NCI-H510A treated with DMSO at 0.1 percent for 48 hours (cell line): ENCODE measurements around the gene STK32B.
"Not testable (repeated sequence)": the region's sequence is repeated elsewhere in the genome, so short reads cannot be mapped to it uniquely, and the experiment has no call there.

Source experiments
- DNase-seq: peaks from one replicate; lab custom pipeline; 2025; lab: John Stamatoyannopoulos, UW

Gene STK32B

DNA sequence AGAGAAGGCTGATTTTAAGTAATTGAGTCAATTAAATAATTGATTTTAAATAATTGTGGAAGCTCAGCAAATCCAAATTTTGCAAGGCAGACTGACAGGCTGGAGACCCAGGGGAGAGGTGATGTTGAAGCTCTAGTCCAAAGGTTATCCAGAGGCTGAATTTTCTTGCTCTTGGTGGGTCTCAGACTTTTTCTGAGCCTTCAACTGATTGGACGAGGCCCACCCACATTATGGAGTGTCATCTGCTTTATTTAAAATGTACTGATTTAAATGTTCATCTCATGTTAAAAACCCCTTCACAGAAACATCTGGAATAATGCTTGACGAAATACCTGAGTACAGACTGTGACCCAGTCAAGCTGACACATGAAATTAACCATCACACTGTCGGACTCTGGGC, 20.4 kb upstream of the STK32B start:
- DNase-seq, result no peak

DNA sequence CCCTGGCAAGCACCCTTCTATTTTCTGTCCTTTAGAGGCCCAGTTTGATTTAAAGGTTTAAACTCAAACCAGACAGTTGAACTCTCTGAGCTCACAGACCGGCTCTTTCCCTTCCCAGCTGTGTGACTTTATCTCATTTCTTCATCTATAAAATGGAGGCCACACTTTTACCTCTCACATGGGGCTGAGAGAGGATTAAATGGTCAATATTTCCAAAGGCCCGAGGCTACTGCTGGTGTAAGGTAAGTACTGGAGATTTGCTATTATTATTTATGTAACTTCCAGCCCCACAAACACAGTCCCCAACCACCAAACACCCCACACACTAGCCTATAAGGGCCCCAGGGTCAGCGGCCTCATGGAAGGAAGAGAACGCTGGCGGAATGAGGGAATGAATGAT, 18.5 kb upstream of the STK32B start:
- no peak for DNase-seq

- DNase-seq, result no peak
These were observed 17.9 kb upstream of the STK32B start for GRCh38 chr4:5033281-5033841.

DNA sequence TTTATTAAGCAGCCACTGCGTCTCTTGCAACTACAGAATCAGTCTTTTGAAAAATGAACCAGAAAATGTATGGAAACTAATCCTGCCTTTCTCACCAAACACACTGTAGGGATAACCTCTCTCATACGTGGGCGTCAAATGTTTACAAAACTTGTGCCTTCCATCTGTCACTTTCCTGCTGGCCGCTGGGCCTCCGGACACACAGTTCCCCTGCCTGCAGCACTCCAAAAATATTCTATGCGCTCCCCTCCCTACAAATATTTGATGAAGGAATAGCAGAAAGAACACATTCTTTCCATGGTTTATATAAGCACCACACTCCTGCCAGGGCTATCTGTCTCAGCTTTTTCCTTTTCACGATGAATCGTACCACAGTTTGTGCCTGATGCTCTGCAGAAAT, 17.1 kb upstream of the STK32B start:
- no peak for DNase-seq

DNA sequence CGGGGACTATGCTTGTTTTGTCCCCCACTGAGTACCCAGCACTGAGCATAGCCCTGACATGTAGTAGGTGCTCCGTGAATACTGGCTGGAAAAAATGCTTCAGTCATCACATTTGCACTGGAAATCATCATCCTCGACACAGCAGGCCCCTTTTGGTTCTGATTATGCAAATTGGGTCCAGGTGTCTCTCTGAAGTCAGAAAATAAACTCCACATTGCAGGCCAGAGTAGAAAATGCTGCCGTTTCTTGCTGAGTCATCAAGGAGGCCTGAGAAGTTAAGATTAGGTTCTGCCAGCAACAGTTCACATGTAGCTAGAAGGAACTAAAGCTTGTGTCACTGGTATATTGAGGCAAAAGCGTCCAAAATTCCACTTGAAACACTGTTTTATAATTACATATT, 15.0 kb upstream of the STK32B start:
- DNase-seq, result no peak

GRCh38 chr4:5037553-5038551, 13.4 kb upstream of the STK32B start:
- DNase-seq, result no peak

- no peak for DNase-seq
These were observed 11.5 kb upstream of the STK32B start for GRCh38 chr4:5039800-5040199.

GRCh38 chr4:5040856-5041620, 10.2 kb upstream of the STK32B start:
- DNase-seq, result no peak

- DNase-seq, result no peak
These were observed 9.6 kb upstream of the STK32B start for GRCh38 chr4:5041699-5042098.

DNA sequence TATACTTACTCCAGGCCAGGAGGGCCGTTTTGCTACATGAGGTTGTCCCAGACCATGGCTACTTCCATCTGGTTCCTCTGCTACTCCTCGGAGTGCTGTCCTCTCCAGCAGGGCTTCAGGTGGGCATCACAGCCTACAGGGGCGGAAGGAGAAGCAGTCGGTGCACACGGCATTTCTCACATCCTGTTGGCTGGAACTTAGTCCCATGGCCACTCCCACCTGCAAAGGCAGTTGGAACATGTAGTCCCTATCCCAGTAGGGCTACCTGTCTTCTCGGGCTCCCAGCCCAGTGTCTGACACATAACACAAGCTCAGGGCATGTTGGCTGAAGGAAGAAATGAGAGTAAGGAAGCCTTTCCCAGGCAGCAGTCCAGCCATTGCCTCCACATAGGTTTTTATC, 7.7 kb upstream of the STK32B start:
- no peak for DNase-seq

- no peak for DNase-seq
These were observed 6.9 kb upstream of the STK32B start for GRCh38 chr4:5044341-5044740.

DNA sequence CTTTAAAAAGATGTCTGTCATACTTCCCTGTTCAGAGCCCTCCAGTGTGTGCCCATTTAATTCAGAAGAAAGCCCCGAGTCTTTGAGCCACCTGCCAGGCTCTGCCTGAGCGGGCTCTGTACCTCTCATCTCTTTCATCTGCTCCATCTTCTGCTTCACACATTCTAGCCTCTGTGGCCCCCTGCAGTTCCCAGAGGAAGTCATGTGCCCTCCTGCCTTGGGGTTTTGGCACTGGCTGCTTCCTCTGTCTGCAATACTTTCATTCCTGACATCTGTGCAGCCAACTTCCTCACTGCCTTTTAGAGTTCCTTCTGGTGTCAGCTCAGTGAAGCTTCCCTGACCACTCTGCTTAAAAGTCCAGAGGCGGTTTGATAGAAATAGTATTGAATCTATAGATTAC, 6.2 kb upstream of the STK32B start:
- no peak for DNase-seq

DNA sequence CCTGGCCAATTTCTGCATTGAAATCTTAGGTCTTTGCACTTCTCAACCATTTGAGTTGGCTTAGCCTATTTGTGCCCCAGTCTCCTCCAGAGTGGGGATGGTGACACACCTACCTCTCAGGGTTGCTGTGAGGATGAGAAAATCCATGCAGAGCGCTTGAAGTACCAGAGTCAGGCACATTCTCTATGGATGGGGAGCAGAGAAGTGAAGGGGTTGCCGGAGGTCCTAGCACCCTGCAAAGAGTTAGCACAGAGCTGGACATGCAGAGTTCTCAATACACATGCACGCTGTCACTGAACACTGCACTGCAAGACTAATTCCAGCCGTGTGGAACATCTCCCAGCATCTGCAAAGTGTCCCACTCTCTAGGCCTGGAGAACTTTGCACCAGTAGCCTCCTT, 2.6 kb upstream of the STK32B start:
- DNase-seq, result no peak

- DNase-seq, result peak; percentile 63
These were observed 581 bp upstream of the STK32B start for GRCh38 chr4:5050520-5051277.

GRCh38 chr4:5052204-5052702, 973 bp downstream of the STK32B start:
- DNase-seq, result no peak

DNA sequence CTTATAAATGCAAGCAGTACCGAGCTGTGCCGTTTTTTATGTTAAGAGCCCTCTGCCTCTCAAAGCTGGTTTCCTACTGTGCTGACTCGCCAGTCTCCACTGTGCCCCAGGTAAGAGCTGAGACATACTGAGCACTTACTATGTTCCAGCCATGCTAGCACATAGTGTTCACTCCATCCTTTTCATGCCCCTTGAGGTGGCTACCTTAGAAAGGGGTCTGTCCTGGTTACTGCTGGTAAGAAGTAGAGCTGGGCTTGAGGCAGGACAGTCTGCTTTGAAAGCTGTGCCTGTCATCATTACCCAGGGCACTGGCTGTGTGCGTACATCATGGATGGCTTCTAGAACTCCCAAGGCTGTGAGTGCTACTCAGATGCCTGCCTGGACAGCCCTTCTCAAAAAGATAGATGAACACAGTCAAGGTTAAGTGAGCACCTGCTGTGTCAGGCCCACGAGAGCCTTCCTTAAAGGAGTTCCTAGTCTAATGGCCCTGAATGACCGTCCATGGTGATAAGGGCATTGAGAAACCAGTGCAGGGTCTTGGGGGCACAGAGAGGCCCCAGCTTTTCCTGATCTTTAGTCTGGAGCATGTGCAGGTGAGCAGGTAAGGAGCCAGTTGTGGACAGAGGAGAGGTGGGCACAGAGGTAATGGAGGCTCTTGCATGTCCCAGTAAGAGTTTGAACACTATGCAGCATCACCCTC, 1.6 kb downstream of the STK32B start:
- DNase-seq, result no peak

DNA sequence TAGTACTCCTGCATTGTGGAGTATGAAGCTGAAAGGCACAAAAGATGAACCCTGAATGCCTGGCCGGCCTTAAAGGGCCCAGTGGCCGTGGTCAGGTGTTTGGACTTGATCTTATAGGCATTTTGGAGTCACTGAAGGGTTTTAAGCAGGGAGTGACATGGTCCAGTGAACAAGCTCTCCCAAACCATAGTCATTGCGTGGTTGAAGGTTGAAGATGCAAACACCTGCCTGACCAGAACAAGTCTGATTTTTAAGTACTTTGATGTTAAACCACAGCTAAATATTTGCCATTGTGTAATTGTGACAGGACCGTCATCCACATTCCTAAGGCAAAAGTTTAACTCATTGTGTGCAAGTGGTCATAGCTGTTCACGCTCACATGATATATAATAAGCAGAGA, 3.3 kb downstream of the STK32B start:
- DNase-seq, result peak; percentile 9

DNA sequence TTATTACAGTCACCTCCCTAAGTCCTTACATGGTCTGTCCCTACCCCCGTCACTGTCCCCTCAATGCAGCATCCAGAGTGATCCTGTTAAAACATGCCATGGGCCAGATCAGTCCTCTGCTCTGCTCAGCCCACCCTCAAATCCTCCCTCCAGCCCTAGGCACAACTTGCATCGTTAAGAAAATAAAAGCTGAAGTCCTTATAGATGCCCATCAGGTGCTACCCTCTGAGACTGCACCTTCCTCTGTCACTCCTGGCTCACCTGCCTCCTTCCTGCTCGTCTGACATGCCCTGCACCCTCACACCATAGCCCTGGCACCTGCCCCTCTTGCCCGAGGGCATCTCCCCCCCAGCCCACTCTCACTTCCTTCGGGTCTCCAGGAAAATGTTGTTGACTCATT, 4.1 kb downstream of the STK32B start:
- DNase-seq, result no peak

GRCh38 chr4:5066101-5066500, 14.8 kb downstream of the STK32B start:
- no peak for DNase-seq

DNA sequence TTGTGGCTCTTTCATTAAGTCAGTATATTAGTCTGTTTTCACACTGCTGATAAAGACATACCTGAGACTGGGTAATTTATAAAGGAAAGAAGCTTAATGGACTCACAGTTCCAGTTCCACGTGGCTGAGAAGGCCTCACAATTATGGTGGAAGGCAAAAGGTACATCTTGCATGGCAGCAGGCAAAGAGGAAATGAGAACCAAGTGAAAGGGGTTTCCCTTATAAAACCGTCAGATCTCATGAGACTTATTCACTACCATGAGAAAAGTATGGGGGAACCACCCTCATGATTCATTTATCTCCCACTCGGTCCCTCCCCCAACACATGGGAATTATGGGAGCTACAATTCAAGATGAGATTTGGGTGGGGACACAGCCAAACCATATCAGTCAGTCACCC, 15.7 kb downstream of the STK32B start:
- not testable (repeated sequence) for DNase-seq

- no peak for DNase-seq
These were observed 16.6 kb downstream of the STK32B start for GRCh38 chr4:5067908-5068307.
